H1 (cell line): ENCODE data around the gene CHAT. TPM values are rescaled to one million over a fixed set of nuclear protein-coding genes. Genes with fewer than 3 reads are reported as not detected.

ENCODE experiments used
- CTCF ChIA-PET: fragments of 300-600 bp; sonication (Branson Sonifier 250); formaldehyde crosslinking; loops from one replicate; lab custom pipeline; 2021; ENCODE audit not compliant: partially characterized antibody; lab: Charles Lee
- POLR2A ChIA-PET: fragments of 300-600 bp; sonication (Branson Sonifier 250); formaldehyde crosslinking; loops from one replicate; lab custom pipeline; 2021; ENCODE audit warnings: inconsistent platforms; ENCODE audit not compliant: partially characterized antibody; lab: Charles Lee
- DNase-seq, 2 experiments: peaks; one replicate each; pipeline versions ENCODE4 v3.0.0 to v3.0.0-alpha.2; 2010 to 2022; ENCODE audit warnings: low spot score in 2 of 2, low read depth in 1 of 2, mixed read lengths in 1 of 2
- FAIRE-seq: peaks from 2 replicates; lab custom pipeline; 2011; peaks lifted over from hg19 to GRCh38; lab: Jason Lieb, UNC
- H2AFZ ChIP-seq: 2 replicates; pipeline ENCODE4 v1.8.1; 2012; ENCODE audit warnings: low read length, inconsistent platforms
- H2AK5ac ChIP-seq: 2 replicates; pipeline ENCODE4 v1.6.1; 2013; ENCODE audit warnings: low read depth, low read length
- H2BK120ac ChIP-seq: replicated peaks from 2 replicates; pipeline ENCODE3; 2013; ENCODE audit warnings: low read depth, low read length, inconsistent platforms
- H2BK12ac ChIP-seq: 2 replicates; pipeline ENCODE4 v1.6.1; 2013; ENCODE audit warnings: low read depth, low read length
- H2BK15ac ChIP-seq: 2 replicates; pipeline ENCODE4 v1.6.1; 2013; ENCODE audit warnings: low read length
- H2BK20ac ChIP-seq: 2 replicates; pipeline ENCODE4 v1.6.1; 2013; ENCODE audit warnings: low read length
- H2BK5ac ChIP-seq: 2 replicates; pipeline ENCODE4 v1.6.1; 2013; ENCODE audit warnings: low read depth, low read length
- H3K14ac ChIP-seq: 2 replicates; pipeline ENCODE4 v1.6.1; 2013; ENCODE audit warnings: inconsistent platforms; ENCODE audit not compliant: insufficient read length
- H3K18ac ChIP-seq: 2 replicates; pipeline ENCODE4 v1.6.1; 2013; ENCODE audit warnings: low read length; ENCODE audit errors: extremely low read depth
- H3K23ac ChIP-seq: 2 replicates; pipeline ENCODE4 v1.6.1; 2013; ENCODE audit warnings: inconsistent platforms; ENCODE audit not compliant: insufficient read length
- H3K23me2 ChIP-seq: 2 replicates; pipeline ENCODE4 v1.6.1; 2013; ENCODE audit warnings: low read depth, low read length
- H3K27ac ChIP-seq: 2 replicates; pipeline ENCODE4 v1.6.1; 2011; ENCODE audit warnings: low read depth, low read length, inconsistent platforms
- H3K27me3 ChIP-seq, 4 experiments: replicated peaks in 1 of 4; 1 replicate in 1 of 4; 2 replicates in 3 of 4; pipeline versions ENCODE4 v1.6.1 to v1.8.1; 2011 to 2013; ENCODE audit warnings: low read length in 3 of 4, mild to moderate bottlenecking in 3 of 4, inconsistent platforms in 2 of 4, mixed read lengths in 2 of 4, moderate library complexity in 1 of 4; ENCODE audit not compliant: control insufficient read depth in 3 of 4, insufficient read depth in 3 of 4; ENCODE audit errors: extremely low read depth in 1 of 4
- H3K36me3 ChIP-seq, 4 experiments: 2 replicates each; pipeline versions ENCODE4 v1.6.1 to v1.8.1; 2011 to 2013; ENCODE audit warnings: mild to moderate bottlenecking in 4 of 4, low read length in 3 of 4, moderate library complexity in 2 of 4, control low read depth in 1 of 4, inconsistent platforms in 1 of 4; ENCODE audit not compliant: insufficient read depth in 4 of 4, control insufficient read depth in 2 of 4
- H3K4ac ChIP-seq: replicated peaks from 2 replicates; pipeline ENCODE3; 2013; ENCODE audit warnings: low read length, low read depth, mixed read lengths, inconsistent platforms; ENCODE audit not compliant: insufficient read length
- H3K4me1 ChIP-seq, 4 experiments: replicated peaks in 1 of 4; 1 replicate in 1 of 4; 2 replicates in 3 of 4; pipeline versions ENCODE4 v1.6.1 to v1.8.1; 2011 to 2013; ENCODE audit warnings: low read length in 3 of 4, inconsistent platforms in 2 of 4, mixed read lengths in 1 of 4; ENCODE audit not compliant: insufficient read depth in 4 of 4, control insufficient read depth in 3 of 4
- H3K4me2 ChIP-seq, 2 experiments: 2 replicates each; pipeline versions ENCODE4 v1.6.1 to v1.8.1; 2011 to 2013; ENCODE audit warnings: low read depth in 2 of 2, low read length in 2 of 2, control low read depth in 1 of 2, inconsistent platforms in 1 of 2, mild to moderate bottlenecking in 1 of 2; ENCODE audit not compliant: insufficient read depth in 1 of 2
- H3K4me3 ChIP-seq, 4 experiments: fragments of 200-600, 300-600 bp in 1 of 4; sonication (generic), shearing (Covaris generic), sonication (Bioruptor Twin) in 1 of 4; 2 replicates each; pipeline versions ENCODE4 v1.5.1 to v1.8.1; 2011 to 2016; ENCODE audit warnings: low read length in 4 of 4, low read depth in 3 of 4, control low read depth in 2 of 4, inconsistent platforms in 2 of 4, mild to moderate bottlenecking in 2 of 4, mixed read lengths in 1 of 4, moderate library complexity in 1 of 4; ENCODE audit not compliant: insufficient read depth in 2 of 4; ENCODE audit errors: extremely low read depth in 1 of 4
- H3K56ac ChIP-seq: replicated peaks from 2 replicates; pipeline ENCODE3; 2013; ENCODE audit warnings: low read depth, mild to moderate bottlenecking, mixed read lengths, low read length, inconsistent platforms; ENCODE audit not compliant: insufficient read length
- H3K79me1 ChIP-seq: 2 replicates; pipeline ENCODE4 v1.6.1; 2013; ENCODE audit warnings: low read depth, low read length, control low read depth
- H3K79me2 ChIP-seq, 2 experiments: 2 replicates each; pipeline versions ENCODE4 v1.6.1 to v1.8.1; 2012 to 2013; ENCODE audit warnings: low read length in 2 of 2, mild to moderate bottlenecking in 2 of 2, inconsistent platforms in 1 of 2; ENCODE audit not compliant: insufficient read depth in 2 of 2, control insufficient read depth in 1 of 2
- H3K9ac ChIP-seq, 4 experiments: replicated peaks in 1 of 4; 1 replicate in 1 of 4; 2 replicates in 3 of 4; pipeline versions ENCODE4 v1.6.1 to v1.8.1; 2011 to 2013; ENCODE audit warnings: low read depth in 3 of 4, low read length in 3 of 4, control low read depth in 2 of 4, mild to moderate bottlenecking in 2 of 4, moderate library complexity in 2 of 4, inconsistent platforms in 1 of 4; ENCODE audit errors: extremely low read depth in 1 of 4
- H3K9me3 ChIP-seq, 2 experiments: 2 replicates each; pipeline versions ENCODE4 v1.6.1 to v1.8.1; 2012 to 2013; ENCODE audit warnings: mild to moderate bottlenecking in 2 of 2, moderate library complexity in 2 of 2, control low read depth in 1 of 2, inconsistent platforms in 1 of 2, low read depth in 1 of 2, low read length in 1 of 2, mixed read lengths in 1 of 2; ENCODE audit not compliant: insufficient read depth in 2 of 2
- H4K20me1 ChIP-seq, 2 experiments: replicated peaks in 1 of 2; 2 replicates each; pipeline versions ENCODE3 to v1.8.1; 2011 to 2013; ENCODE audit warnings: inconsistent platforms in 2 of 2, low read length in 2 of 2, mild to moderate bottlenecking in 1 of 2; ENCODE audit not compliant: insufficient read depth in 2 of 2, control insufficient read depth in 1 of 2
- H4K5ac ChIP-seq: 2 replicates; pipeline ENCODE4 v1.6.1; 2013; ENCODE audit warnings: low read length, low read depth, mixed read lengths, inconsistent platforms; ENCODE audit not compliant: insufficient read length
- H4K8ac ChIP-seq: 2 replicates; pipeline ENCODE4 v1.8.0; 2013; ENCODE audit warnings: mild to moderate bottlenecking, moderate library complexity, low read length, inconsistent platforms; ENCODE audit not compliant: insufficient read depth; ENCODE audit errors: extremely low read depth
- H4K91ac ChIP-seq: replicated peaks from 2 replicates; pipeline ENCODE3; 2013; ENCODE audit warnings: low read length, mixed read lengths, inconsistent platforms; ENCODE audit not compliant: insufficient read length
- BRCA1 ChIP-seq: IDR thresholded peaks from 2 replicates; pipeline ENCODE4 v1.6.1; 2012; ENCODE audit warnings: low read depth, low read length, improper control_type of control experiment
- CBX8 ChIP-seq: fragments of 300-800, 300-1000 bp; sonication (generic); IDR thresholded peaks from 2 replicates; pipeline ENCODE4 v1.7.1; 2016; ENCODE audit warnings: low read depth, low read length, borderline replicate concordance
- CHD1 ChIP-seq: IDR thresholded peaks from 2 replicates; pipeline ENCODE4 v1.6.1; 2012; ENCODE audit warnings: low read depth, low read length, improper control_type of control experiment
- CTBP2 ChIP-seq: IDR thresholded peaks from 2 replicates; pipeline ENCODE4 v1.7.0; 2011; ENCODE audit warnings: borderline replicate concordance, mild to moderate bottlenecking, moderate library complexity, mixed read lengths, low read length; ENCODE audit not compliant: insufficient read depth, insufficient read length
- FOSL1 ChIP-seq: IDR thresholded peaks from 2 replicates; pipeline ENCODE4 v1.6.1; 2011; ENCODE audit warnings: mild to moderate bottlenecking, low read depth, low read length, moderate library complexity; ENCODE audit not compliant: insufficient read depth
- GABPA ChIP-seq: IDR thresholded peaks from 2 replicates; pipeline ENCODE4 v1.6.1; 2011; ENCODE audit warnings: mild to moderate bottlenecking, low read length, moderate library complexity, borderline replicate concordance; ENCODE audit not compliant: insufficient read depth
- JUND ChIP-seq: IDR thresholded peaks from 2 replicates; pipeline ENCODE4 v1.6.1; 2011; ENCODE audit warnings: mild to moderate bottlenecking, improper control_type of control experiment, low read length
- KDM1A ChIP-seq: fragments of 200-600, 300-600 bp; sonication (generic); IDR thresholded peaks from 2 replicates; pipeline ENCODE4 v1.7.1; 2016; ENCODE audit warnings: mild to moderate bottlenecking, low read length, borderline replicate concordance
- PHF8 ChIP-seq: fragments of 200-600 bp; sonication (generic); conservative IDR thresholded peaks from 2 replicates; pipeline ENCODE4 v1.7.1; 2012; ENCODE audit warnings: low read depth, mild to moderate bottlenecking, inconsistent platforms, low read length, moderate library complexity
- POU5F1 ChIP-seq: IDR thresholded peaks from 2 replicates; pipeline ENCODE4 v1.6.1; 2011; ENCODE audit warnings: low read depth, mild to moderate bottlenecking, low read length, moderate library complexity
- RNF2 ChIP-seq: fragments of 200-900, 300-1000 bp; sonication (generic); IDR thresholded peaks from 2 replicates; pipeline ENCODE4 v1.7.1; 2016; ENCODE audit warnings: borderline replicate concordance, low read depth, mild to moderate bottlenecking, antibody characterized with exemption, low read length; ENCODE audit not compliant: poor library complexity, severe bottlenecking; ENCODE audit errors: missing control alignments
- SP1 ChIP-seq: IDR thresholded peaks from 2 replicates; pipeline ENCODE4 v1.6.1; 2011; ENCODE audit warnings: low read depth, low read length
- SP4 ChIP-seq: IDR thresholded peaks from 2 replicates; pipeline ENCODE4 v1.6.1; 2012; ENCODE audit warnings: low read length, inconsistent platforms
- TEAD4 ChIP-seq: IDR thresholded peaks from 2 replicates; pipeline ENCODE4 v1.6.1; 2012; ENCODE audit warnings: low read depth, low read length, inconsistent platforms, mixed read lengths
- ZNF274 ChIP-seq: IDR thresholded peaks from 2 replicates; pipeline ENCODE4 v1.7.0; 2012; ENCODE audit warnings: low read length, borderline replicate concordance; ENCODE audit errors: extremely low read depth
- WGBS, 2 experiments: shearing (Covaris generic) in 1 of 2; methylation state at CpG; one replicate each; pipeline versions ENCODE4 v1.1.6 to v1.1.7; 2013 to 2015; ENCODE audit warnings: low lambda C conversion rate in 2 of 2, mixed read lengths in 2 of 2, inconsistent platforms in 1 of 2, low coverage in 1 of 2, missing lambda C conversion rate in 1 of 2; ENCODE audit not compliant: insufficient replicate concordance in 2 of 2, insufficient coverage in 1 of 2, insufficient read length in 1 of 2; ENCODE audit errors: extremely low coverage in 1 of 2, missing lambda C conversion rate in 1 of 2; 5-methylcytosine and 5-hydroxymethylcytosine counted together
- polyA plus RNA-seq, 7 experiments: library from polyadenylated mRNA; depleted of rRNA in 3 of 7; stranded (reverse) in 5 of 7; unstranded in 2 of 7; fragments of >200 nt in 5 of 7; fragments of 200-250 nt in 2 of 7; gene quantifications; 1 replicate in 5 of 7; 2 replicates in 1 of 7; 4 replicates in 1 of 7; pipeline versions ENCODE4 v1.2.1 to v1.2.3, GENCODE V29; 2011 to 2013; ENCODE audit warnings: missing spikeins in 2 of 7, mixed read lengths in 2 of 7
- total RNA-seq: library from RNA; stranded (reverse); fragmentation: NEBNext Ultra II Directional; extraction: Animal tissue kit (Norgen Biotek cat#: 25700); gene quantifications from 2 replicates; pipeline ENCODE4 v1.2.1, GENCODE V29; 2021

The CHAT gene
- total and polyA plus RNA-seq, 2 of the 8 experiments (the other 6 are each of a cell fraction or from before 2014, with no cell fraction given), result not detected

GRCh38 chr10:49713266-49713665, 99.4 kb downstream of the CHAT start:
- Histone ChIP-seq H3K4ac (no peak overlapping the region), H4K8ac (no peak overlapping the region), H2AK5ac (no peak overlapping the region), H3K9ac (no peak overlapping the region), H3K79me1 (no peaks in the 10 kb centered on the region), H3K36me3 (no peaks in the 10 kb centered on the region), H3K4me2 (no peak overlapping the region), H3K27me3 (no peaks in the 10 kb centered on the region; a peak in 1 of 7 replicates), H3K9me3 (peaks cover 2 to 12% of the 10 kb centered on the region in 2 experiments; a peak in 3 of 4 replicates), H3K4me1 (no peaks in the 10 kb centered on the region), H2BK12ac (no peak overlapping the region), H3K23me2 (no peaks in the 10 kb centered on the region), H3K4me3 (no peak overlapping the region), H4K20me1 (no peaks in the 10 kb centered on the region), H4K5ac (no peak overlapping the region), H2AFZ (no peak overlapping the region), H3K23ac (no peak overlapping the region), H3K18ac (no peak overlapping the region), H2BK15ac (no peak overlapping the region), H3K56ac (no peak overlapping the region), H3K79me2 (no peaks in the 10 kb centered on the region), H4K91ac (no peak overlapping the region), H2BK5ac (no peak overlapping the region), H3K27ac (no peak overlapping the region), H2BK20ac (no peak overlapping the region), H3K14ac (no peak overlapping the region), H2BK120ac (no peak overlapping the region)
- FAIRE-seq (no peak), DNase-seq (no peak)
- ChIA-PET POLR2A (no interaction called here), CTCF (interaction anchor here (1.0 to 1.8 kb wide), 4 partner anchors 9 to 31 kb away, joined by 3 to 6 read pairs (median 4); no protein-coding TSS in a partner anchor)
- 72% methylated on average over 5 of the region's 5 CpGs; no CpG with 5 or more reads in 1 of the 2 experiments for WGBS, 2 experiments
- TF ChIP-seq CHD1 (no peak), PHF8 (no peak), JUND (no peak), CBX8 (no peak), FOSL1 (no peak), KDM1A (no peak), POU5F1 (no peak), BRCA1 (no peak), TEAD4 (no peak), SP4 (no peak), GABPA (no peak), RNF2 (no peak), CTBP2 (no peak), SP1 (no peak), ZNF274 (no peak)
